Hippocampal formation (tissue), 2 donors: Measurements from ENCODE around the gene STK24.
"Not testable (repeated sequence)": the region's sequence is repeated elsewhere in the genome, so short reads cannot be mapped to it uniquely, and the experiment has no call there.

Experiments used
- DNase-seq, 2 donors: peaks; one replicate each; lab custom pipeline; 2025; lab: John Stamatoyannopoulos, UW

Gene STK24

GRCh38 chr13:98576963-98577835 lies at the start of gene STK24:
TSS of gene STK24 (minus strand) at chr13:98577107. CDS start at chr13:98576786, 321 bp downstream.
- DNase-seq, result peak; percentile 53 to 62

GRCh38 chr13:98626298-98626935 lies 49.5 kb upstream of the STK24 start:
- DNase-seq, result no peak

GRCh38 chr13:98624589-98624988 lies 47.7 kb upstream of the STK24 start:
- DNase-seq, result not testable (repeated sequence)

- DNase-seq, result no peak
Measured at GRCh38 chr13:98622931-98623331, 46.0 kb upstream of the STK24 start.

GRCh38 chr13:98619556-98619955 lies 42.6 kb upstream of the STK24 start:
- DNase-seq, result no peak

- not testable (repeated sequence) for DNase-seq
Measured at GRCh38 chr13:98615595-98615994, 38.7 kb upstream of the STK24 start.

GRCh38 chr13:98613591-98613990 lies 36.7 kb upstream of the STK24 start:
- no peak for DNase-seq

- DNase-seq, result no peak
Measured at GRCh38 chr13:98609756-98610155, 32.8 kb upstream of the STK24 start.

GRCh38 chr13:98606296-98606695 lies 29.4 kb upstream of the STK24 start:
- DNase-seq, result no peak

GRCh38 chr13:98599502-98600328 lies 22.8 kb upstream of the STK24 start:
- no peak for DNase-seq

- no peak for DNase-seq
Measured at GRCh38 chr13:98598043-98598442, 21.1 kb upstream of the STK24 start.

- DNase-seq, result no peak
Measured at GRCh38 chr13:98595134-98595533, 18.2 kb upstream of the STK24 start.

- DNase-seq, result no peak
Measured at GRCh38 chr13:98592362-98592732, 15.4 kb upstream of the STK24 start.

GRCh38 chr13:98591721-98592361 lies 14.9 kb upstream of the STK24 start:
- no peak for DNase-seq

- not testable (repeated sequence) for DNase-seq
Measured at GRCh38 chr13:98590471-98590870, 13.6 kb upstream of the STK24 start.

GRCh38 chr13:98589516-98589915 lies 12.6 kb upstream of the STK24 start:
- not testable (repeated sequence) for DNase-seq

GRCh38 chr13:98586400-98587345 lies 9.8 kb upstream of the STK24 start:
- no peak for DNase-seq

- no peak for DNase-seq
Measured at GRCh38 chr13:98585946-98586345, 9.0 kb upstream of the STK24 start.

GRCh38 chr13:98585398-98585754 lies 8.5 kb upstream of the STK24 start:
- DNase-seq, result no peak

- no peak for DNase-seq
Measured at GRCh38 chr13:98584668-98585397, 7.9 kb upstream of the STK24 start.
